ENCODE measurements around the gene LIMK1.

Gene LIMK1

DNA sequence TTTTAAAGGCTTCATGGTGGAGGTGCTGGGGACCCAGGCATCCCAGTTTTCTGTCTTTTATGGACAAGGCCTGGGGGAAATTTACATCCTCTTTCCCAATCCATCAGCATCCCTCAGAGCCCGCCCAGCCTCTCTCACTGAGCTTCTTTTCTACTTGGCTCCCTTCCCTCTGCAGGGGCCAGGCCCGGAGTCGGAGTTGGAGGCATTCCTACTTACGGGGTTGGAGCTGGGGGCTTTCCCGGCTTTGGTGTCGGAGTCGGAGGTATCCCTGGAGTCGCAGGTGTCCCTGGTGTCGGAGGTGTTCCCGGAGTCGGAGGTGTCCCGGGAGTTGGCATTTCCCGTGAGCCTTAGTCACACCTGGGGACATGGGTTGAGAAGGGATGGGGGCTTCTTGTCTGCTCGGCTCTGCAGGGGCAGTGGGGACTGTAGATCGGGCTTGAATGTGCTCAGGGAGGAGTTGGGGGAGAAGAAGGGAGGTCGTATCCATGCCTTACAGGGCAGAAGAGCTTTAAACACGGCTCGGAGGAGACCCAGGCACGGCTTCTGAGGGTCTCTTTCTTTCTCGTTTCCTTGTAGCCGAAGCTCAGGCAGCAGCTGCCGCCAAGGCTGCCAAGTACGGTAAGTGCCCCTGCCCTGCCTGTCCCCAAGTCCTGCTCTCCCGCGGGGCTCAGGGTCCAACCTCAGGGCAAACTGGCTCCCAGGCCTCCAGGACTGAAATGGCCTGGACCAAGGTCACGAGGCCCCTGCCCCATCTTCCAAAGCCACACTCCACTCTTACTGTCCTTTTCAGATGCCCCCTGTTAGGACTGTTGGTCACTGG, 27.3 kb upstream of the LIMK1 start:
- DNase-seq, result peak; percentile 7

DNA sequence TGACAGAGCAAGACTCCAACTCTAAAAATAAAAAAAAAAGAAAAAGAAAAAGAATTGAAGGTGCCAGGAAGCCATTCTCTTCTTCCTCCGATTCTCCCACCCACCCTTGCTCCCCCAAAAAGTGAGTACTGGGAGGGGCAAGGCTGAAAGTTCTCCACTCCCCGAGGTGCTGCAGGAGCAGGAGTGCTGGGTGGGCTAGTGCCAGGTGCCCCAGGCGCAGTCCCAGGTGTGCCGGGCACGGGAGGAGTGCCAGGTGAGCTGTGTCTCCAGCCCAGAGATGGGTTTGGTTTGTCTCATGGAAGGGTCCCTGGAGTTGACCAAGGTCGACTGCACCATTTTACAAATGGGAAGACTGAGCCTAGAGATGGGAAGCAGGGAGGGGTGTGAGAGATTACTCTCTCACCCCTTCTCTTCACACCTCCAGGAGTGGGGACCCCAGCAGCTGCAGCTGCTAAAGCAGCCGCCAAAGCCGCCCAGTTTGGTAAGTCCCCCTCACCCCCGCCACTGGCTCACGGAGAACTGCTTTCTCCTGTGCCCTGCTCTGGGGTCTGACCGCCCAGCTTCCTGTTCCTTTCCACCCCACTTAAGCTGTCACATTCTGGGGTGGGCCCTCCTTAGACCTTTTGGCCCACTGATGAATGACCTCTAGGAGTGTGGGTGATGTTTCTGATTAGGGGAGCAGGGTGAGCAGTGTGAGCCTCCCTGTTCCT, 26.2 kb upstream of the LIMK1 start:
- DNase-seq, result no peak

DNA sequence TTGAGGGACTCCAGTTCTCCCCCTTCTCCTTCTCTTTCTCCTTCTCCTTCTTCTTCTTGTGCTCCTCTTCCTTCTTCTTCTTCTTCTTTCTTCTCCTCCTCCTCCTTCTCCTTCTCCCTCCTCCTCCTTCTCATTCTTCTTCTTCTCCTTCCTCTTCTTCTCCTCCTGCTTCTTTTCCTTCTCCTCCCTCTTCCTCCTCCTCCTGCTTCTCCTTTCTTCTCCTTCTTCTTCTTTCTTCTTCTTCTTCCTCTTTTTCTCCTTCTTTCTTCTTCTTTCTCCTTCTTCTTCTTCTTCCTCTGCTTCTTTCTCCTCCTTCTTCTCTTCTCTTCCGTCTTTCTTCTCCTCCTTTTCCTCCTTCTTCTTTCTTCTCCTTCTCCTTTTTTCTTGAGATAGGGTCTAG, 25.6 kb upstream of the LIMK1 start:
- DNase-seq, result no peak

DNA sequence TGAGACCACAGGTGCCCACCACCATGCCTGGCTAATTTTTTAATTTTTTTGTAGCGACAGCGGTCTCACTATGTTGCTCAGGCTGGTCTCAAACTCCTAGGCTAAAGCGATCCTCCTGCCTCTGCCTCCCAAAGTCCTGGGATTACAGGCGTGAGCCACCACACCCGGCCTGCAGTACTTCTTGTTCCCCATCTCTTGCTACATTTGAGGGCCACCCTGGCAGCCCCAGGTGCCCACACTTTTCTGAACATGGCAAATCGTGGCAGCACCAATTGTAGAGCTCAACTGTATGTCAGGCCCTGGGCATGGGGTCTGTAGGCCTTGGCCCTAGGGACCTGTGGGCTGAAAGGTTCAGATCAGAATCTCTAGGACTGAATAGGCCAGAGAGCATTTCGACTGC, 25.1 kb upstream of the LIMK1 start:
- DNase-seq, result no peak

DNA sequence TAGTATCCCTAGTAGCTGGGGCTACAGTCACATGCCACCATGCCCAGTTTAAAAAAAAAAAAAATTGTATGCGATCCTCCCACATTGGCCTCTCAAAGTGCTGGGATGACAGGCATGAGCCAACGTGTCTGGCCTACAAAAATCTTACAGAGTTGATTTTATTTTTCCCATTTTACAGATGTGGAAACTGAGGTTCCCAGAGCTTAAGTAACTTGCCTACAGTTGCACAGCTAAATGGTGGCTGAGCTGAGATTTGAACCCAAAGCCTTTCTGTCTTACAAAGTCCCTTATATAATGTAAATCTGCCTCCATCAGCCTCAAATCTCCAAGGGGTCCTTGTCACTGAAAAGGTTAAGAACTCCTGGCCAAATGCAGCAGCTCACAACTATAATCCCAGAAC, 24.6 kb upstream of the LIMK1 start:
- no peak for DNase-seq

DNA sequence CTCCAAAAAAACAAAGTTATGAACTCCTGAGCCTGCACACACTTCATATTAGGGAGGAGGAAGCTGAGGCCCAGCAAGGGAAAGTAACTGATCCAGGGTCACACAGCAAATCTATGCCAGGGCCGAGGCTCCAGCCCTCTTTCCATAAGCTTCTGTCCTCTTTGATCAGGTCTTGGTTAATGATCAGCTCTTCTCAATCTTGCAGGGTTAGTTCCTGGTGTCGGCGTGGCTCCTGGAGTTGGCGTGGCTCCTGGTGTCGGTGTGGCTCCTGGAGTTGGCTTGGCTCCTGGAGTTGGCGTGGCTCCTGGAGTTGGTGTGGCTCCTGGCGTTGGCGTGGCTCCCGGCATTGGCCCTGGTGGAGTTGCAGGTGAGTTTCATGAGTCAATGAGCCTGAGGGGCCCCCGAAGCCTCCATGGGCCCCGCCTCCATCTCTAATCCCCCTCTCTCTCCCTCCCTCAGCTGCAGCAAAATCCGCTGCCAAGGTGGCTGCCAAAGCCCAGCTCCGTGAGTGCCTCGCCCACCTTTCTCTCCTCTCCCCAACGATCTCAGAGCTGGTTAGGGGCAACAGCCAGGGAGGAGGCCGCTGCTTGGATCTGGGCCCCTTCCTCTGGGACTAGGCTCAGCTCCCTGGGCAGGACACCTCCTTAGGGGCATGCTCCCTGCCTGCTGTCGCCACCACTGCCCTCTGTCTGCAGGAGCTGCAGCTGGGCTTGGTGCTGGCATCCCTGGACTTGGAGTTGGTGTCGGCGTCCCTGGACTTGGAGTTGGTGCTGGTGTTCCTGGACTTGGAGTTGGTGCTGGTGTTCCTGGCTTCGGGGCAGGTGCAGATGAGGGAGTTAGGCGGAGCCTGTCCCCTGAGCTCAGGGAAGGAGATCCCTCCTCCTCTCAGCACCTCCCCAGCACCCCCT, 23.7 kb upstream of the LIMK1 start:
- no peak for DNase-seq

DNA sequence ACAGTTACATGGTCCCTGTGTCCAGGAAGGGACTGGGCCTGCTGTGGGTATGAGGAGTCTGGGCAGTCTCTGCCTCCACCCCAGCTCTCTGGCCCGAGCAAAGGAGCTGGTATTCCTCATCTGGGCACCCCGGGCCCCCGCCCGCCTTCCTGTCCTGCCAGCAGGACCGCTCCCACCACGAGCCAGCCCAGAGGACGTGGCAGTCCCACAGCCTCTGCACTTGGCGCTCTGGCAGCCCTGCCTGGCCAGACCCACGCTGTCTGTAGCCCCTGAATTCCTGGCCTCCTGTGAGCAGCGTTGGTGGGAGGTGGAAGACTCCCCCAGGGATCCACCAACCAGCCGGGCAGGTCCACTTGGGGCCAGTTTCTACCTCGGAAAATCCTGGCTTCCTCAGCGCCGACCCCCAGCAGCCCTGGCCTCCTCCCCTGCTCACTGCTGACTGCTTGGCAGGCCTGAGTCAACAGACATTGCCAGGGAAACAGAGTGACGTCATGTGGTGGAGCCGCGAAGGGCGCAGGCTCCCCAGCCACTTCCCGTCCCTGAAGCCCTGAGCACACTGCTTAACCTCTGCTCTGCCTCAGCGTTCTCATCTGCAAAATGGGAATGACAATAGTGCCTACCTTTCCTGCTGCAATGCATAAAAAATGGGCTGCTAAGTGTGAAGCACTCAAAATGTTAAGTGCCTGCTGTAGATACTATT, 21.6 kb upstream of the LIMK1 start:
- DNase-seq, result no peak

DNA sequence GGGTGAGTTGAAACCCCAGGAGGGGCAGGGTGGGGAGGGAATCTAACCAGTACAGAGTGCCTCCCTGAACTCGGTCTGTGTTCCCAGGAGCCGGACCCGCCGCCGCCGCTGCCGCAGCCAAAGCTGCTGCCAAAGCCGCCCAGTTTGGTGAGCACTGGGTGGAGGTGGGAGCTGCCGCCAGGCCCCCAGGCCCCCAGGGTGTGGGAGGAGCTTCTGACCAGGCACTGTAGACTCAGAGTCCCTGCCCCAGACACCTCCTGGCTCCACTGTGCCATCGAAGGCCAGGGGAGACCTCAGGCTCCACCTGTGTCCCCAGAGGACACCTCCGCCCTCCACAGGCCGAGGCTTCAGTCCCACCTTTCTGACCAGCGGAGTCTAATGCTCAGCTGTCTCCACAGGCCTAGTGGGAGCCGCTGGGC, 20.4 kb upstream of the LIMK1 start:
- DNase-seq, result no peak

DNA sequence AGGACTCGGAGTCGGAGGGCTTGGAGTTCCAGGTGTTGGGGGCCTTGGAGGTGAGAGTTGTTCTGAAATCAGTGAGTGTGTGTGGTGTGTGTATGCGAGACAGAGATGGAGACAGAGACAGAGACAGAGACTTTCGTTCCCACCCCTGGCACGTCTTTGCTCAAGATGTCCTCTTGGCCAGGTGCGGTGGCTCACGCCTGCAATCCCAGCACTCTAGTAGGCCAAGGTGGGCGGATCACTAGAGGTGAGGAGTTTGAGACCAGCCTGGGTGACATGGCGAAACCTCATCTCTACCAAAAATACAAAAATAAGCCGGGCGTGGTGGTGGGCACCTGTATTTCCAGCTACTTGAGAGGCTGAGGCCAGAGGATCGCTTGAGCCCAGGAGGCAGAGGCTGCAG, 20.0 kb upstream of the LIMK1 start:
- DNase-seq, result no peak

DNA sequence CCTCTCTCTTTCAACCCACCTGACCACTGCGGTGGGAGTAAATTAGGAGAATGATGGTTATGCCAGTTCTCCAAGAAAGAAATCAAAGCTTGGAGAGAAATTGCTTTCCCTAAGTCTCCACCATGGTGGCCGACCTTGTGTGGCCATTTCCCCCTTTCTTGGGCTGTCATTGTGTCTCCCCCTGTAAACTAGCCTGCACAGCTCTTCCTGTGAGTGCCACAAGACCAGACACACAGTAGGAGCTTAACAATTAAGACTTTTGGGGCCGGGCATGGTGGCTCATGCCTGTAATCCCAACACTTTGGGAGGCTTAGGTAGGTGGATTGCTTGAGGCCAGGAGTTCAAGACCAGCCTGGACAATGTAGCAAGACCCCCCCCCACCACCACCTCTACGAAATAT, 18.9 kb upstream of the LIMK1 start:
- no peak for DNase-seq

DNA sequence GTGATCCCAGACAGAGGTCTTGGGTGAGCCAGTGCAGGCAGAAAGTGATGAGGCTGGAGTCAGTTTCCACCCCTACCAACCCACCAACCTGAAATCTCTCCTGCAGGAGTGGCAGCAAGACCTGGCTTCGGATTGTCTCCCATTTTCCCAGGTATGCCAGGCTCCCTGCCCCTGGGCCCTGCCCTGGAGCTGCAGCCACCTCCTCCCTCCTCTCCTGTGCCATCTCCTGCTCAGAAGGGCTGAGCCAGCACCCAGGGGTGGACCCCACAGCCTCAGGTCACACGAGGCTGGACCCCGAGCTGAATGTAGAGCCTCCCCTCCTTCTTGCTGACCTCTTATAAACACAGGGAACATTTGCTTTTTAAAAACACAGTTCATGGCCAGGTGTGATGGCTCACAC, 17.0 kb upstream of the LIMK1 start:
- no peak for DNase-seq

DNA sequence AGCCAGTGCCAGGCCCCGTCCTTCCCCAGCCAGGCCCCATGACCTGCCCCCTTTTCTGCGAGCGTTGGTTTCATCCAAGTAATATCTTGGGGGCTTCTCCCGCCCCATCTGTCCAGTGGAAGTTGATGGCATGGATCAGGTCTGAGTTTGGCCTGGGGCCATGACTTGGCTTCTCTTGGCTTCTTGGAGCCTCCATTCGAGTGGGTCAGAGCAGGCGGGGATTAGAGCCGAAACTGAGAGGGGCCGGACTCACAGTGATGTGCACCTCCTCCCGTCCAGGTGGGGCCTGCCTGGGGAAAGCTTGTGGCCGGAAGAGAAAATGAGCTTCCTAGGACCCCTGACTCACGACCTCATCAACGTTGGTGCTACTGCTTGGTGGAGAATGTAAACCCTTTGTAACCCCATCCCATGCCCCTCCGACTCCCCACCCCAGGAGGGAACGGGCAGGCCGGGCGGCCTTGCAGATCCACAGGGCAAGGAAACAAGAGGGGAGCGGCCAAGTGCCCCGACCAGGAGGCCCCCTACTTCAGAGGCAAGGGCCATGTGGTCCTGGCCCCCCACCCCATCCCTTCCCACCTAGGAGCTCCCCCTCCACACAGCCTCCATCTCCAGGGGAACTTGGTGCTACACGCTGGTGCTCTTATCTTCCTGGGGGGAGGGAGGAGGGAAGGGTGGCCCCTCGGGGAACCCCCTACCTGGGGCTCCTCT, 15.1 kb upstream of the LIMK1 start:
- no peak for DNase-seq

DNA sequence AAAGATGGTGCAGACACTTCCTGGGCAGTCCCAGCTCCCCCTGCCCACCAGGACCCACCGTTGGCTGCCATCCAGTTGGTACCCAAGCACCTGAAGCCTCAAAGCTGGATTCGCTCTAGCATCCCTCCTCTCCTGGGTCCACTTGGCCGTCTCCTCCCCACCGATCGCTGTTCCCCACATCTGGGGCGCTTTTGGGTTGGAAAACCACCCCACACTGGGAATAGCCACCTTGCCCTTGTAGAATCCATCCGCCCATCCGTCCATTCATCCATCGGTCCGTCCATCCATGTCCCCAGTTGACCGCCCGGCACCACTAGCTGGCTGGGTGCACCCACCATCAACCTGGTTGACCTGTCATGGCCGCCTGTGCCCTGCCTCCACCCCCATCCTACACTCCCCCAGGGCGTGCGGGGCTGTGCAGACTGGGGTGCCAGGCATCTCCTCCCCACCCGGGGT, 14.5 kb upstream of the LIMK1 start:
- no peak for DNase-seq

DNA sequence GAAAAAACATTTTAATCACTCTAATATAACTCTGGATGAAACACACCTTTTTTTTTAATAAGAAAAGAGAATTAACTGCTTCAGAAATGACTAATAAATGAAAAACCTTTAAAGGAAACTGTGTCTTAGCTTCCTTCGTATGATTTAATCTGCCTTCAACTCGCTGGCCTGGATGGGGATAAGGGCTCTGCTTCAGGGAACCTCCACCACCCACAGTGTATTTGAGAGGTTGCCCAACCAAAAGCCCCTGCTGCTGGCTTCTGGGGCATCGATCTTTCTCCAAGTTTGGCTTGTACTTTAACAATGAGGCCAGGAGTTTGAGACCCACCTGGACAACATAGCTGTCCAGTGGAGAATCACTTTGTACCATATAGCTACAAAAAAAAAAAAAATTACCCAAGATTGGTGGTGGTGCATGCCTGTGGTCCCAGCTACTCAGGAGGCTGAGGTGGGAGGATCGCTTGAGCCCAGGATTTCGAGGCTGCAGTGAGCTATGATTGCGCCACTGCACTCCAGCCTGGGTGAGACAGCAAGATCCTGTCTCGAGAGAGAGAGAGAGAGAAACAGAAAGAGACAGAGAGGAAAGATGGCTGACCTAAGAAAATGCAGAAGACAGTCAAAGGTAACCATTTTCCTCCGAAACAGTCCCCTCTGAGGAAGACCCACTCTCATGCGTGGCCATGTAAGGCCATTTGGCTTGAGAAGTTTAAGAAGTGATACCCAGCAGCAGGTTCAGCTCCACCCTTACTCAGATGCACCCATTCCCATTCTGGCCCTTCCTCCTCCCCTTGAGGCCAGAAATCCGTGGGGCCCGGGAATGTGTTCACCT, 13.6 kb upstream of the LIMK1 start:
- DNase-seq, result no peak

DNA sequence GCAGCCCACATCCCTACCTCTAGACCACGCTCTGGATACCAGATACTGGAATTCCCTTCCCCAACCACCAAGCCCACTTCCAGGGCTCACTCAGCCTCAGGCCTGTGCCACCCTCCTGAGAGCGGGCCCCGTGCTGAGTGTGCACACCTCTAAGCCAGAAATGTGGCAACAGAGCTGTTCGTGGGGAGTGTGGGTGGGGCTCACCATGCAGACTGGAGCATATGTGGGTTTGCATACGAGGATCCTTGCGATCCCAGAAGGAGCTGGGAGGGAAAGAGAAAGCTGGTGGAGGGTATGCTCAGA, 13.0 kb upstream of the LIMK1 start:
- peak; percentile 6 for DNase-seq

DNA sequence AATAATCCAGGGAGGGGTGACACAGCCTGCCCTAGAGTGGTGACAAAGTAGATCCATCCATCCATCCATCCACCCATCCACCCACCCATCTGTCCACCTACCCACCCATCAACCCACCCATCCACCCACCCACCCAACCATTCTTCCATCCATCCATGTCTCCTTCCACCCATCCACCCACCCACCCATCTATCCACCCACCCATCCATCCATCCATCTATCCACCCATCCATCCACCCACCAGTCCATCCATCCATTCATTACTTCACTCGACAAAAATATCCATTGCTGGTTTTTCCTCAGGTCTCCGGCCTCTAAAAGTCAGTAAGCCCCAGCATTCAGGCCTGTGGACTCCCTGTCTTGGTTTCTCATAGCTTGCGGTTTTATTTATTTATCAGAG, 12.5 kb upstream of the LIMK1 start:
- DNase-seq, result no peak

DNA sequence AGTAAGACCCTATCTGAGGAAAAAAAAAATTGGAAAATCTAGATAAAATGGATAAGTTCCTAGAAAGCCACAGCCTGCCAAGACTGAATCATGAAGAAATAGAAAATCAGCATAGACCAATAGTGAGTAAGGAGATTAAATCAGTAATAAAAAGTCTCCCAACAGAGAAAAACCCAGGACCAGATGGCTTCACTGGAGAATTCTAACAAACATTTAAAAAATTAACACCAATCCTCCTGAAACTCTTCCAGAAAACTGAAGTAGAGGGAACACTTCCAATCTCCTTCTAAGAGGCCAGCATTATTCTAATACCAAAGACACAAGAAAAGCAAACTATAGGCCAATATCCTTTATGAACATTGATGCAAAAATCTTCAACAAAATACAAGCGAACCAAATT, 8.8 kb upstream of the LIMK1 start:
- no peak for DNase-seq

DNA sequence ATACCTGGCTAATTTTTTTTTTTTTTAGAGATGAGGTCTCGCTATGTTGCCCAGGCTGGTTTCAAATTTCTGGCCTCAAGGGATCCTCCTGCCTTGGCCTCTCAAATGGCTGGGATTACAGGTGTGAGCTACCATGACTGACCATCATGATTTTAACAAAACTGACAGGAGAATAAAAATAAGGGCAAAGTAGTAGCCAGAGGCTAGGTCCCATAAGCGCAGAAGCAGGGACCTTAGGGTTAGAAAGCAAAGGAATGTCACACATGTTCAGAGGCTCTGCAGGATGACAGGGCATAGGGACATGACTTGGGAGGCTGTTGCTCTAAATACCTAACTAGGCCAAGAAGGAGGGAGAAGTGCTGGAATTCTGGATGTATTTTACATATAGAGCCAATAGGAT, 5.1 kb upstream of the LIMK1 start:
- no peak for DNase-seq

DNA sequence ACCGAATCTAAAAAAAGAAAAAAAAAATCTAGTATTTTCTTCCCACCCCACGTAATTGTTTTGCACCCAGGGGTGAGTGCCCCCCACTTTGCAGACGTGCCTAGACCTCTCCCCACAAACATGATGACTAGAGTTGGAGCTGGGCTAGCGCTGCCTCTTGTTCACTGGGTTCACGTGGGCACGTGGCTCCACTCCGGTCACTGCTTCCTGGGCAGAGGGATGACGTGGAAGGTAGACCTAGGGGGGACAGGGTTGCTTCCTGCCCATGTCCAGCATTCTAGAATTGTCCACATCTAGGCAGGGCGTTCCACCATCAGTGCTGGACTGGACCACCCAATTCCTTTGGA, 861 bp upstream of the LIMK1 start:
- no peak for DNase-seq

DNA sequence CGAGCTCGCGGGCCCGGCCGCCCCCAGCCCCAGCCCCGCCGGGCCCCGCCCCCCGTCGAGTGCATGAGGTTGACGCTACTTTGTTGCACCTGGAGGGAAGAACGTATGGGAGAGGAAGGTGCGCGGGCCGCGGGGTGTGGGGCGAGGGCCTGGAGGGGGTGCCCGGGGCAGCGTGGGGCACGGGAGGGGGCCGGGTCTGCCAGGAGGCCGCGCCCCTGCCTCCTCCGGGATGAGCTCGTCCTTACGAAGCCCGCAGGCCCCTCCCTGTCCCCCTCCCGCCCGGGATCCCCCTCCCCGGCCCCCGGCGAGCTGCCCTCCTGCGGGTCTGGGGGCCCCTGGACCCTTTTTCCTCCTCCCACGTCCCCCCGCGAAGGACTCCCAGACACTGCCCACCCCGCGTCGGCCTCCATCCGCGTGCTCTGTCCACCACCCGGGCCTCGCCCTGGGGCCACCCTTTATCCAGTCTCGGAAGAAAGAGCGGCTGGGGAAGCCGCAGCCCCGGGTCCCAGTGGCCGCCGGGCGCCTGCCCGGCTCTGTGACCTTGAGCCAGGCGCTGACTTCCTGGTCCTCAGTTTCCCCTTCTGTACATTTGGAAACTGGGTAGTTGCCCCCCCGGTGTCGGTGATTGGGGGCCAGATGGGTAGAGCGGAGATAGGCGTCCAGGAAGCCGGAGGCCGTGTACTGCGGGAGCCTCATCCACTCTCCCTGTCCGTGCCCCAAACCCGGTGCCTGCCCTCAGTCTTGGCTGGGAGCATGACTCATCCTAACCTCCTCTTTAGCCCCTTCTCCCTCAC, 521 bp downstream of the LIMK1 start:
- peak; percentile 63 for DNase-seq
